ENCODE data around the gene M1AP. TPM values are rescaled to one million over a fixed set of nuclear protein-coding genes. Genes with fewer than 3 reads are reported as not detected.

Gene M1AP
- total RNA-seq, 1 experiment from 2014 or later, result 7.6 TPM

GRCh38 chr2:74507926-74508520, 140.1 kb downstream of the M1AP start:
- Histone ChIP-seq H2BK120ac (ENCODE audit: low read depth, low read length, poor library complexity, severe bottlenecking) (no peak overlapping the region), H3K18ac (ENCODE audit: insufficient read length, low read depth, low read length) (no peak overlapping the region), H3K23me2 (ENCODE audit: insufficient read length, low read depth, low read length, poor library complexity, severe bottlenecking) (peaks cover 14% of the 10 kb centered on the region), H4K5ac (ENCODE audit: insufficient read length, low read depth, low read length) (no peak overlapping the region), H3K9me3 (ENCODE audit: control insufficient read depth, low read depth, low read length) (no peaks in the 10 kb centered on the region), H3K56ac (ENCODE audit: insufficient read length, low read depth, low read length) (no peak overlapping the region), H2AK5ac (ENCODE audit: insufficient read length, low read length) (no peak overlapping the region), H4K91ac (ENCODE audit: insufficient read length, low read depth, low read length) (no peak overlapping the region), H4K20me1 (ENCODE audit: control insufficient read depth, insufficient read depth, insufficient read length) (no peaks in the 10 kb centered on the region), H3K4ac (ENCODE audit: low read depth, low read length) (no peak overlapping the region), H2BK15ac (ENCODE audit: low read depth, low read length) (no peak overlapping the region), H3K9ac (ENCODE audit: extremely low read depth, insufficient read length, low read length) (no peak overlapping the region), H3K27ac (ENCODE audit: insufficient read length, low read depth, low read length) (no peak overlapping the region), H3K14ac (ENCODE audit: insufficient read depth, low read length) (no peak overlapping the region), H3K4me1 (ENCODE audit: insufficient read depth, low read length) (peaks cover 4% of the 10 kb centered on the region; the same call in 1 of the 2 replicates), H3K79me1 (ENCODE audit: insufficient read depth, low read depth, low read length, poor library complexity, severe bottlenecking) (no peaks in the 10 kb centered on the region), H3K23ac (ENCODE audit: insufficient read length, low read depth, low read length) (no peak overlapping the region), H2AFZ (ENCODE audit: low read length) (no peak overlapping the region), H3T11ph (ENCODE audit: low read length) (no peak overlapping the region), H3K79me2 (ENCODE audit: insufficient read depth, low read length) (no peaks in the 10 kb centered on the region), H2BK5ac (ENCODE audit: insufficient read length, low read length) (no peak overlapping the region), H4K8ac (replicated peaks; ENCODE audit: insufficient read length, low read depth, low read length) (no peak overlapping the region), H2BK20ac (ENCODE audit: low read depth, low read length, poor library complexity, severe bottlenecking) (no peak overlapping the region), H3K4me2 (ENCODE audit: insufficient read depth, insufficient read length, low read length) (peak overlapping the region; percentile 59), H3K27me3 (ENCODE audit: insufficient read depth, low read length) (peaks cover 52% of the 10 kb centered on the region), H2BK12ac (ENCODE audit: insufficient read length, low read depth, low read length) (no peak overlapping the region)
- DNase-seq, result peak; percentile 66
- TF ChIP-seq CTCF (conservative IDR thresholded peaks at IDR 0.05), result no peak
- WGBS (ENCODE audit: extremely low coverage, insufficient read length, low lambda C conversion rate), result no CpG with 5 or more reads among the region's 38 CpGs
- Mint-ChIP-seq H3K9me3 (peaks cover 10% of the 10 kb centered on the region in 2 experiments), H3K27ac (peak overlapping the region; percentile 89 to 100 (median 99)), H3K36me3 (ENCODE audit: insufficient read depth in 1 of 3, low read depth in 3 of 3) (peaks cover 22 to 29% (median 24%) of the 10 kb centered on the region in 3 experiments), H3K27me3 (ENCODE audit: low read depth) (peaks cover 79% of the 10 kb centered on the region), H3K4me1 (peaks cover 35% of the 10 kb centered on the region in 2 experiments), H3K4me3 (peak overlapping the region; percentile 98 to 100)

Other genes with a start within 250 kb of the M1AP start
- gene C2orf81, start 226.7 kb downstream of the M1AP start, total RNA-seq (2021), result 2.4 and 3.5 TPM in 2 replicates
- 65.0 and 66.4 TPM in 2 replicates for gene WDR54, start 226.6 kb downstream of the M1AP start, total RNA-seq (2021)
- 87.1 and 90.9 TPM in 2 replicates for gene RTKN, start 206.4 kb downstream of the M1AP start, total RNA-seq (2021)
- 17.6 and 22.6 TPM in 2 replicates for gene INO80B, start 193.2 kb downstream of the M1AP start, total RNA-seq (2021)
- gene WBP1, start 189.9 kb downstream of the M1AP start, total RNA-seq (2021), result 80.7 and 82.1 TPM in 2 replicates
- 55.5 and 58.0 TPM in 2 replicates for gene MOGS, start 182.9 kb downstream of the M1AP start, total RNA-seq (2021)
- gene MRPL53, start 175.7 kb downstream of the M1AP start, total RNA-seq (2021), result 56.9 and 59.5 TPM in 2 replicates
- gene CCDC142, start 165.3 kb downstream of the M1AP start, total RNA-seq (2021), result 21.5 and 21.6 TPM in 2 replicates
- 33.3 and 35.2 TPM in 2 replicates for gene TTC31, start 165.2 kb downstream of the M1AP start, total RNA-seq (2021)
- gene LBX2, start 148.7 kb downstream of the M1AP start, total RNA-seq (2021), result 1.1 TPM in 2 replicates
- gene PCGF1, start 140.6 kb downstream of the M1AP start, total RNA-seq (2021), result 23.8 and 28.1 TPM in 2 replicates
- 0.20 and 0.26 TPM in 2 replicates for gene TLX2, start 133.9 kb downstream of the M1AP start, total RNA-seq (2021)
- 0.98 and 1.6 TPM in 2 replicates for gene DQX1, start 122.1 kb downstream of the M1AP start, total RNA-seq (2021)
- gene AUP1, start 118.6 kb downstream of the M1AP start, total RNA-seq (2021), result 91.5 and 93.6 TPM in 2 replicates
- 24.1 and 24.9 TPM in 2 replicates for gene HTRA2, start 118.4 kb downstream of the M1AP start, total RNA-seq (2021)
- gene LOXL3, start 94.4 kb downstream of the M1AP start, total RNA-seq (2021), result 29.0 and 29.8 TPM in 2 replicates
- gene DOK1, start 93.6 kb downstream of the M1AP start, total RNA-seq (2021), result 15.2 and 16.0 TPM in 2 replicates
- 6.4 and 6.6 TPM in 2 replicates for gene SEMA4F, start 5.9 kb upstream of the M1AP start, total RNA-seq (2021)
- gene HK2, start 185.8 kb upstream of the M1AP start, total RNA-seq (2021), result 51.3 and 54.3 TPM in 2 replicates